Pons (tissue), 1 donor: Measurements from ENCODE around the gene PRR9.
"Not testable (repeated sequence)": the region's sequence is repeated elsewhere in the genome, so short reads cannot be mapped to it uniquely, and the experiment has no call there.

Experiments
- DNase-seq: peaks from one replicate; pipeline ENCODE4 v3.0.0-alpha.2; 2016; ENCODE audit warnings: low spot score

The PRR9 gene, protein sequence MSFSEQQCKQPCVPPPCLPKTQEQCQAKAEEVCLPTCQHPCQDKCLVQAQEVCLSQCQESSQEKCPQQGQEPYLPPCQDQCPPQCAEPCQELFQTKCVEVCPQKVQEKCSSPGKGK

DNA sequence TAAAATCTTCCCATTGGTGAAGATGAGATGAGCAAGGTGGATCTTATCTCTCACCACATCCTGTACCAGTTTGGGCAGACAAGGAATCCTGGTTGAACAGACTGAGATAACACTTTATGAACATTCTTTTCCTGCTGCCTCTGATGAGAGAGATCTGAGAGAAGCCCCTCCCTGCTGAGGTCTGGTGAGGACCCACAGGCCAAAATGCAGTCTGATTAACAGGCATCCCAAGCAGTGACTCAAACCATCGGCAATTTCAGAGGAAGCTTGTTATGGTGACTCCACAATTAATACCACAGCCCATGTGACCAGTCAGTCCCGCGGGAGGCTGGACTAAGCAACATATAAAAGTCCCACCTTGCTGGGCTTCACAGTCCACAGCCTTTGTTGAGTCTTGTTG, at the start of gene PRR9:
Gene PRR9 (plus strand): TSS at position 373 of the 400 bp plus-strand sequence. CDS start 561 bp downstream, outside the sequence.
- no peak for DNase-seq

DNA sequence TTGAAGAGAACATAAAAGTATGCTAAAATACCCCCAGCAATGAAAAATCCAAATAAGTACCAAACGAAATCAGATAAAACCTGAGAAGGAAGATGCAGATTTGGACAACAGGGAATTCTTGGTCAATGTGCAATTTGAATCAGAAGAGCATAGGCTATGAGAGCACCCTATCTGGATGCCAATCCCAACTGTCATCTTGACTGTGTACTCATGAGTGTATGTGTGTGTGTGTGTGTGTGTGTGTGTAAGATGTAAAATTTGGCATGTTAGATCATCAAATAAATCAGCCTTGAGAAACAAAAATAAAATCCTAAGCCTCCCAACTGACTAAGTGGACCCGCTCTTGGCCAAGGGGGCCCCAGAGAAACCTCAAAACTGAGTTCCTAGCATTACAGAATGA, 48.7 kb upstream of the PRR9 start:
- no peak for DNase-seq

DNA sequence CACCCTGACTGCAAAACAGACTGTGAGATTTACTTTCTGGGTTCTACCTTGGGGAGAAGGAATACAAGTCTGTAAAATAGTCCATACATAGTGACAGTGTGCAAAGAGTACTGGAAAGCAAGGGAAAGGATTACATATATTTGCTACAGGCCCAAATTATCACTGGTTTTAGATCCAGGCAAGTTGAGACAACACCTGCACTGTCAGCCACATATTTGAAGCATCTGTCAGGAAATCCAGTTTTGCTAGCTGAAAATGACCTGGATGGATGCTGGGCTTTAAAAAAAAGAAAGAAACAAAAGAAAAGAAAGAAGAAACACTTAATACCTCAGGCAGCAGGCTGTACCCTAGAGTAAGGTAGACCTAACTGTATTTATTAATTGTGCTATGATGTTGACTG, 42.8 kb upstream of the PRR9 start:
- no peak for DNase-seq

DNA sequence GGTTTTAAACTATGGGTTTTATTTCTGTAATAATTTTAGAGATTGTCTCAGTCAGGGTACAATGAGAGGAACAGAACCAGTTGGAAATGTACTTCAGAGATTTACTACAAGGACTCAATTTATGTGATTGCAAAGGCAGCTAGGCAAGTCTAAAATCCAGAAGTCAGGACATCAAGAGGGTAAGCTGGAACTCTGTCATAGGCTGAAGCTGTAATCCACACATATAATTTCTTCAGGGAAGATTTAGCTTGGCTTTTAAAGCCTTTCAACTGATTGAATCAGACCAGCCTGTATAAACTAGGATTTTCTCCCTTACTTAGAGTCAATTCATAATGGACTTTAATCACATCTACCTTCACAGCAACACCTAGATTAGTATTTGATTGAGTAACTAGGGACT, 38.5 kb upstream of the PRR9 start:
- no peak for DNase-seq

DNA sequence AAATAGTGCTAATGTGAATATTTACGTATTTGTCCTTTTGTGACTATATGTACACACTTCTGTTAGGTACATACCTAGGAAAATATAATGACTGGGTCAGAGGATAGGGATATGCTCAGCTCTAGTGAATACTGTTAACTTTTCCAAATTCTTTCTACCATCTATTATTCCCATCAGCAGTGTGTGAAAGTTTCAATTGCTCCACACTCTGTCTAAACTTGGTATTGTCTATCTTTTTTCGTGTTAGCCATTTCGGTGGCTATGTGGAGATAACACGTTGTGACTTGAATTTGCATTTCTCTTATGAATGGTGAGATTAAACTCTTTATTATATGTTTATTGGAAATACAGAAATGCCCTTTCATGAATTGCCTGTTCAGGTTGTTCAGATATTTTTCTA, 36.8 kb upstream of the PRR9 start:
- DNase-seq: no peak

DNA sequence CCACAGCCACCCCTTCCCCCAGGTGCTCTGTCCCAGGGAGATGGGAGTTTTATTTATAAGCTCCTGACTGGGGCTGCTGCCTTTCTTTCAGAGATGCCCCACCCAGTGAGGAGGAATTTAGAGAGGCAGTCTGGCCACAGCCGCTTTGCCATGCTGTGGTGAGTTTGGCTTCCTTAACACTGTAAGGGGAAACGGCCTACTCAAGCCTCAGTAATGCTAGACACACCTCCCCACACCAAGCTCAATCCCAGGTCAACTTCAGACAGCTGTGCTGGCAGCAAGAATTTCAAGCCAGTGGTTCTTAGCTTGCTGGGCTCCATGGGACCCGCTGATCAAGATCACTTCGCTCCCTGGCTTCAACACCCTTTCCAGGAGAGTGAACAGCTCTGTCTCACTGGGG, 29.1 kb upstream of the PRR9 start:
- DNase-seq: not testable (repeated sequence)

DNA sequence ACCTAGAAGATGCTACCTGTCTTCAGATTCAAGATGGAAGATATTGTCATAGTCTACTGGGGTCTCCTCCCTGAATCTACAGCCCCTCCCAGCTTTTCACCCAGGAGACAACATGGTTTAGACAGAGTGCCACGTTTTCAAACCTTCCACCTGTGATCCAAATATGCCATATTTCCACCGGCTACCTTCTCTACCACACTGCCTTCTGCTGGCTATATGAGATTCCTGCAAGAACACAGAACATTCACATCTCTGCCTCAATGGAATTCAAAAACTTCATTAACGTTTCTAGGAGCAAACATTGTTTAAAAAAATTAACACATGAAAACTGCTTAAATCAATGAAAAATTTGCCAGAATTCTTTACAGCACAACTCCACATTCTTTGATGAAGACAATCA, 27.0 kb upstream of the PRR9 start:
- DNase-seq: no peak

DNA sequence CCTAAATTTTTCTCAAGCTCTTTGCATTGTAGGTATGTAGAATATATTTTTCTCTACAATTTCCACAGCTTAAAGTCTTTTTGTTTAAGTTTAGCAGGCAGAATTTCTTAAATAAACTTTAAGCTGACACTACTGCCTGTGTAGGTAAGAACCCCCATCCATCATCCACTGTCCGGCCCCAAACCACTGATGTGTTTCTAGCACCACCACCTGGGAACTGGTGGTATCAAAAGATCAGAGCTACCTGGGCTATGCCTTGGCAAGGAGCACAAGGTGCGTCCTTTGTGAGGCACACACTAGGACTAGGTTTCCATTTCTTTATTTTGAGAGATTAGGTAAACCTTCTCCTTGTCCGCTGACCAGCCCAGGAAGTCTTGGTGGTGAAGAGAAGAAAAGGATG, 24.7 kb upstream of the PRR9 start:
- DNase-seq: no peak

DNA sequence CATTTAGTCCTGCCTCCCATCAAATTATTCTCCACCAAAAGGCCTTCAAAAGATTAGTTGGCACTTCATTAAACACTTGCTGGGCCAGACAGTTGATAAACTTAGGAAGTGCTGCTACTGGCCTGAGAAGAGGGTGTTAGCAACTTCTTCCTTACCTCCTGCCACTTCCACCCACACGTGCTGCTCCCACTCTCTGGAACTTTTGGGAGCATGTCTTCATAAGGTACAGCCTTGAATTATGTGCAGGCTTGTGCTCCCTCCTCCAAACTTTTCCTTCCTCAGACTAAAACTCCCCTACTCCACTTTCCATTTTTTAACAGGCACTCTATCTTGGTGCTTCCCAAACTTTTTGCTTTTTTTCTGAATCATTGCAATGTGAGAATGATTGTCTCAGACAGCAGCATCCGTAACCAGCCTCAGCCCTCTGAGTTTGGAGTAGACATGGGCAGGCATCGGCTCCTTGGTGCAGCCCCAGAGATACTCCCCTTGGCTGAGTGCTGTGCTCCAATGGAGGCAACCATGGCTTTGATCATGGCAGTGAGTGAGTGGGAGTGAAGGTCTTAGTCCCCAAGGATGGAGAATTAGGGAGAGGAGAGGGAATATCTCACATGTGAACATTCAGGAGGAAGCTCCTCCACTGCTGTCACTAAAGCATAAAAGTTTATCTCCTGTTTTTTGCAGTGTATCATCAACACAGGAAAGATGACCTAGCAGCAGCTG, 22.9 kb upstream of the PRR9 start:
- no peak for DNase-seq

DNA sequence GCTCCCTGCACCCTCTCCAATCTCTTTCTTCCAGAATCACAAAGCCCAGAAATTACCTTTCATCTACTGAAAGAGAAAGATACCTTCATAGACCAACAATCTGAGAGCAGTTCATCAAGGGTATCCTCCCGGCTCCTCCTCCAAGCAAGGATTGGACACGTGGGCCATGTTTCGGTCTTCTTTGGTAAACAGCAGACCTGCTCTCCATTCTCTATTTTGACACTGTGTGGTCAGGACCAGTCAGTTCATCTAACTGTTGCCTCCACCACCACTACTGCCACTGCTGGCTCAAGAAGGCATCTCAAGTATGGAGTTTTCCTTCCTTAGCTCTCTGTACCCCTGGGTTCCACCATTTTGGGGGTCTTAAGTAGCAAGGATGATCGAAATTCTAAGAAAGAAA, 22.2 kb upstream of the PRR9 start:
- no peak for DNase-seq

DNA sequence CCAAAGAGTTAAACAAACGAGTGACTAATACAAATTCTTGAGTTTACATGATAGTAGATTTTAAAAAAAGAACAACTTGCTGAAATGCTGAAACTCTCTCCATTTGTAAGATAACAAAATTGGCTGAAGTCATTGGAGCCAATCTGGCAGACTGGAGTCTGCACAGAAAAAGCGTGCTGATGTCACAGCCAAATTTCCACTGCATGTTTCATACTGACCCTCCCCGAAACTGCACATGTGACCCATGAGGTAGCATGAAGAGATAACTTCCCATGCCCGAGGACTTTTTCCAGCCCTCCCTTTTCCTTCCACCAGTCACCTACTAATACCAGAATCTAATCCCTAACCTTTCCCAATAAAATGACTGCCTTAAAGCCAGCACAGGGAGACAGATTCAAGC, 15.4 kb upstream of the PRR9 start:
- DNase-seq: no peak

DNA sequence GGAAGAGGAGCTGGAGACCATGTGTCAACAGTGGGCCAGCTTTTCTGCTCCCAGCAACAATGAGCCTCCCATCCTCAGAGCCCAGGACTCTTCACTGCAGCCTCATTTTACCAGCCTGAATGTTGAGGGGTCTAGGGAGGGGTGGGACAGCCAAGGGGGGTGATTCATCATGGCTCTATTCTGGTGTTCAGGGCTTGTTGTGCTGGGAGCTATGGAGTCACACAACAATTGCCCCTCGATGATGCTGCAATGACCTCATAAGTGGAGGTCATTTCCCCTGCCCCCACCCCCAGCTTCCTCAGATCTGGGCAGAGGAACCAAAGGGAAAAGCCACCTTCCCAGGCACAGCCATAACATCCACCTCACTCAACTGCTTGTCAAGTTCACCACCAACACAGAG, 14.3 kb upstream of the PRR9 start, which contains the start of gene LELP1:
Gene LELP1 (plus strand): TSS at position 301 of the 400 bp plus-strand sequence. CDS start 1,278 bp downstream, outside the sequence.
- no peak for DNase-seq

DNA sequence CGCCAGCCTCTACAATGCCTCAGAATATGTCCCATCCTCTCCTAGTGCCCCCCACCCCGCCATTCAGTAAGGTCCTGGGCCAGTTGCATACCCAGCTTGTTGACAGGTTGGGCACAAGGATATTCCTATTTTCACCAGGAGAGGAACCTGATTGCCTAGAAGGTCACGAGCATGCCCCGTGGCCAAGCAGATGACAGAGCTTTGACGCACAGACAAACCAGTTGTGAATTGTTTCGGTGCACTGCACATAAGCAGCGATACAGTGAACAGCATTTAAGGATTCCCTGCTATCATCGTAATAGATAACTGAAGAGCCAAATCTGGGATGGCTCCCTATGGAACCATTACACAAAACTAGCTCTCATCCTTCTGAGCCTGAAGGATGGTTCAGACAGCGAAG, 10.8 kb upstream of the PRR9 start:
- no peak for DNase-seq

DNA sequence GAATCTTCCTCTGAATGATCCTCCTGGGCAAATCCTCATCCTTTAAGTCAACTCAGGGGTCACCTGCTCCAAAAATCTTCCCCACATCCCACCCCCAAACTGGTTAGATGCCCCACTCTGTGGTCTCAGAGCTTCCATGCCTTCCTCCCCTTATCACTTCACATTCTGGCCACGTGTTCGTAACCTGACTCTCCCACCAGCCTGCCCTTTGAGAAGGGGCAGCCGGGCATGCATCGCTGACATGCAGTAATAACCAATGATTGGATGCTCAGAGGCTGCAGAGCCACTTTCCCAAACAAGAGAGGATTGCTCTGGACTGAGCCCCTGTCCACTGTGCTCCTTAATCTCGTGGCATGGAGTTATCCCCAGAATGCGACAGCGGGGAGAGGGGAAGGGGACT, 7.2 kb upstream of the PRR9 start:
- no peak for DNase-seq

DNA sequence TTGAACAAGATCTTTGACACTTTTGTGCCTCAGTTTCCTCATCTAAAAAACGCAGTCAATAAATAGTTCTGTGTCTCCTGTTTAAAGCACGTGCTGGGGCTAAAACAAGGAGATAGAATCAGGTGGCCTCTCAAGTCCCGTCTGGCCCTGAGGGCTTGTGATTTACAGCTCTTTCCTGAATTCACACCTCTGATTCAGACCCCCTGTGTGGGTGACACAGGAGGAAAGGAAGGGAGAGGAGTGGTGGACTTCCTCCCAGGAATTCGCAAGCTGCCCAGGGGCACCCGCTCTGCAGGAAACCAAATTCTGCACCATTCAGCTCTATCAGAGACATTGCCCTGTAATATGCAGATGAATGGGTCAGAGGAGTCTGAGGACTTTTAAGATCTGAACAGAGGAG, 5.2 kb upstream of the PRR9 start:
- DNase-seq: no peak

DNA sequence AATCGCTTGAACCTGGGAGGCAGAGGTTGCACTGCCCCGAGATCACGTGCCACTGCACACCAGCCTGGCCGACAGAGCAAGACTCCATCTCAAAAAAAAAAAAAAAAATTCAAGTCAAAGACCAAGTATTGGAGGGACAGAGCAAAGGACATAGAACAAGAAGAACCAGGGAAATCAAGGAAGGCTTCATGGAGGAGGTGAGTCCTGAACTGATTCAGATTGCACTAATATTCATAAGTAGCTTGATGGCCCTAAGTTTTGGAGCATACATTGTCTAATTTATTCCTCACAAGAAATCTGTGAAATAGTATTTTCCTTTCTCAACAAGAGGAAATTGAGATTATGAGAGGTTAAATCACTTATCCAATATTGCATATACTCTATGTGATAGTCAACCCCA, 3.9 kb upstream of the PRR9 start:
- DNase-seq: no peak

DNA sequence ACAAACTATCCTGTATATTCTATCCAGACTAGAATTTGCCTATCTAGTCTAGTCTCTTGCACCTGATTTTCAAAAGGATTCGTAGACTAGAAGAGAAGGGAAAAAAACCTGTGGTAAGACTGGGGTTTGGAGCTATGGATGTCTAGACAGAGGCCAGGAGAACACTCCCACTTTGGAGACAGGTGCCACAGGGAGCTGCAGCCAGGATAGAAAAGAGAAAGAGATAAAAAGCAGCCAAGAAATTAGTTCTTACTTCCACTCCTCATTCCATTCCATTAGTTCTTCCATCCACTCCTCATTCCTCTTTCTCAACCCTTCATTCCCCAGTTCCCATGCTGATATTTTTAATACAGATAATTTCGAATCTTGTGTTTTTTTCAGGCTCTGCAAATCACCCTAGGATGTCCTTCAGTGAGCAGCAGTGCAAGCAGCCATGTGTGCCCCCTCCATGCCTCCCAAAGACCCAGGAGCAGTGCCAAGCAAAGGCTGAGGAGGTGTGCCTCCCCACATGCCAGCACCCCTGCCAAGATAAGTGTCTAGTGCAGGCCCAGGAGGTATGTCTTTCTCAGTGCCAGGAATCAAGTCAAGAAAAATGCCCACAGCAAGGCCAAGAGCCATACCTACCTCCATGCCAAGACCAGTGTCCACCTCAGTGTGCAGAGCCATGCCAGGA, 496 bp downstream of the PRR9 start:
- DNase-seq: no peak

DNA sequence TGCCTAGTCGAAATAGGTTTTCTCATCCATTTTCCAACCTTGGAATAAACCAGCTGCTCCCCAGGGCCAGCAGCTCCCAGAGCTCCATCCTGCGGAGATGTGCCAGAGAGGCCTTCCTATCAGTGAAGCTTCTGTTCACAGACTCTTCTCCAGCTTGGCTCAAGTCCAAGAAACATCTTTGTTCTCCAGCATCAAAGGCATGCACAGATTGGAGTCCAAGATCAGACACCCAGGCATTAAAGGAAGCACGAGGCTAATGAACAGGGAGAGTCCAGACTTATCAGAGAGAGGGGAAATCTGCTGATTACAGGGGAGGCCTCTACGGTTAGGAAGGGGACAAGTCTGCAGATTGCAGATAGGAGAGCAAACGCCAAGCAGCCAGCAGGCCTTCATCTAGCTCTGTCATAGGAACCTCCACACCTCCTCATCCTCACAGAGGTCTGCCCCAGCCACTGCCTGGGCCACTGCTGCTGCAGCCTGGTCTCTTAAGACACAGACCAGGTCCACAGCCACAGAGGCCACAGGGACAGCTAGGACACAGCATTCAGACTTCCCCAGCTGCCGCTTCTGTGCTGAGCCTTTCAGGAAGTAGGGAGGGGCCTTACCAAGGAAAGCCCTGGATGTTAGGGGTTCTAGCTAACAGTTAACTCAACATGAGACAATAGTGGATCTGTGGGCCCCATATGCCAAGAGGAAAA, 3.4 kb downstream of the PRR9 start:
- DNase-seq: peak; percentile 96

DNA sequence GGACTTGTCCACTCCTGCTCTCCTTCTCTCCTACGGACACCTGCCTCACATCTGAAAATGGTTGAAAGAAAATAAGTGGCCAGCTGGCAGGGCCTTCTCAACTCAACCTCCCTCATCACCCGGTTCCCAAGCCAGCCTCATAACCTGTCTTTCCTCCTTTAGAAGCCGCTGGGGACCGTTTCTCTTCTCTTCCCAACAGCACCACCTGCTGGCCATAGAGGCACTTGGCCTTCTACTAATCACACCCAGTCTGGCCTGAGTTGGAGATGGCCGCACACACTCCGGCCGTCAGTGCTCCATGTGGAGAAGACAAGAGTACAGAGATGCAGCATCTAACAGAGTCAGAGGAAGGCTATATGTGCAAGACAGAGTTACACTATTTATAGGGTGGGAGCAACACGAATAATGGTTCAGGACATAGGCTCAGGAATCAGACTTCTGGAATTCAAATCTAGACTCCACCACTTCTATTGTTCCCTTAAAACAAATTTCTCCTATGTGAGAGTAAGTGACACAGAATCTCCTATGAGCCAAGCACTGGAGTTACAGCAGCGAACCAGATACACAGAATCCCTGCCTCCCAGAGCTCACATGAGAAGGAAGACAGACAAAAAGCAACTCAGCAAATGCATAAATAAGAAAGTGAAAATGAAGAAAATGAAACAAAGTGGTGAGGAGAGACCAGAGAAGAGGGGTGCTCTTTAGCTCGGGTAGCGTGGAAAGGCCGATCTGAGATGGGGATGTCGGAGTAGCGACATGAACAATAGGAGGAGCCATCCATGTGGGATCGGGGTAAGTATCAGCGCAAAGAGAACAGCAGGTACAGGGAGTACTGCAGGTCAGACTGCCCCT, 5.9 kb downstream of the PRR9 start:
- DNase-seq: peak; percentile 74

DNA sequence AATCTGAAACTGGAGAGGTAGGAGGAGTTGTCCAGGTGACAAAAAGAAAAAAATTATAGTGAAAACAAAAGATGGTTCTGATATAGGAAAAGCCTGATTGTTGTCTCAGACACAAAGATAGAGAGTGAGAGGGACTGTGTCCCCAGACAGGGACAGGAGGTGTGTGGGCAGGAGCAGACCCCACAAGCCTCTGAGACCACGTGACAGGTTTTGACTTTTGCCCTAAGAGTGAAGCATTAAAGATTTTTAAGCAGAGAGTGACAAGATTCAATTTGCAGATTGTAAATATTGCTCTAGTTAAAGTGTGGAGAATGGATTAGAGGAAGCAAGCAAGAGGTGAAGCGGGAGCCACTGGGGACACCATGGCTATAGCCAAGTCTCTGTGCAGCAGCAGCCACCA, 10.4 kb downstream of the PRR9 start:
- DNase-seq: no peak

DNA sequence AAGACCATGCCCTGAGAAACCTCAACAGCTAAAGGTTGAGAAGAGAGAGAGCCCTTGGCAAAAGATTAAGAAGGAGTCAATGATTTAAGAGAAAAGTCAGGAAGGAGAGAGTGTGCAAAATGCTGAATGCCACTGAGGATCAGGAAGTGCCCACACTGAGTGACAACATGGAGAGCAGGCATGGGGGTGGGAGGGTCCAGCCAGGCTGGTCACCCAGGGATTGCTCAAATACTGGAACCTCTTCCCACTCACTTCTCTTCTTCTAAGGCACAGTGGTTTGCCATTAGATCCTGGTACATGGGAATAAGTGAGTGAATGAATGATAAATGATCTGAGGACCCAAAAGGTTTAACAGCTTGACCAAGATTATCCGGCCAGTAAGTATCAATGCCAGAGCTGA, 11.1 kb downstream of the PRR9 start:
- DNase-seq: no peak
